HG03108 (cell line): ENCODE results near the gene DIP2A.
"Not testable (repeated sequence)": the region's sequence is repeated elsewhere in the genome, so short reads cannot be mapped to it uniquely, and the experiment has no call there.

Experiments used
- ATAC-seq: cut with Tn5 transposase; IDR thresholded peaks from one replicate; pipeline ENCODE4 v1.9.1; 2021; ENCODE audit warnings: moderate library complexity; ENCODE audit not compliant: unreplicated experiment

DIP2A gene

DNA sequence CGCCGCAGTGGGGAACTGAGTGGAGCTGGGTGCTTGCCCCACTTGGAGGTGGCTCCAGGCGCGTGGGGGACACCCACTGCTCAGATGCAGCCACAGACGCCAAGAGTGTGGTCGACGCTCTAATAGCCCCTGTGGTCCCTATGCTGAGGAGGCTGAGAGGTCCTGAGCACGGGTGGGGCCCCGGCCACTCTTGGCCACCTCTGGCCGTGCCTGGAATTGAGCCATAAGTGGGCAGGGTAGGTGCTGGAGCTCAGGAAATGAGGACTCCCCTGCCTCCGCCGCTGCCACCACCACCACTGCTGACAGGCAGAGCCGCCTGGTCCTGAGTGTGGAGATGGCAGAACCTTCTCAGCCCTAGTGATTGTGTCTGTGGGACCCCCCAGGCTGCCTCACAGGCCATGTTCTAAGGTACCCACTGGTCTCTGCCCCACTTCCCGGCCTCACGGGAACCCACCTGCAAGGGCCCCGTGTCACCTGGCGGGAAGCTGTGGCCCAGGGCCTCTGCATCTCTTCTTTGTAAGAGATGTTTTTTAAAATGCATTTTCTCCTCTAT is 34.6 kb upstream of the DIP2A start:
- ATAC-seq = no peak

- ATAC-seq = no peak
Measured at GRCh38 chr21:46424621-46425020, 34.1 kb upstream of the DIP2A start.

GRCh38 chr21:46425041-46425440 is 33.6 kb upstream of the DIP2A start:
- ATAC-seq = no peak

- no peak for ATAC-seq
Measured at GRCh38 chr21:46425571-46425970, 33.1 kb upstream of the DIP2A start.

GRCh38 chr21:46426313-46427046 is 32.2 kb upstream of the DIP2A start:
- ATAC-seq = no peak

DNA sequence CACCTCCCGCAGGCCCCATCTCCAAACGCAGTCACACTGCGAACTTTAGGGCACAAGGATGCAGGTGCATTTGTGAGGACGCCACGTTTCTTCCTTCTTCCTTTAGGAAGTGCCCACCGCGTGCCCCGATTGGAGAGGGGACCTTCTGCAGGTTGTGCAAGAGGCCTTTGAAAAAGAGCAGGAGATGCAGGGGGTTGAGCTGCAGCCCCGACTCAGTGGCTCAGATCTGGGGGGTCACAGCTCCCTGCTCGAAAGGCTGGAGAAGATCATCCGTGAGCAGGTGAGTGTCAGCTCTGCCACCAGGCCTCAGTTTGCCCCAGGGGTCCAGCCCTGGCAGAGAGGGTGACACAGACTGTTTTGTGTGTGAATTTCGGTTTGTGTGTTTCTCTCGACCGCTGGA is 31.2 kb upstream of the DIP2A start:
- no peak for ATAC-seq

DNA sequence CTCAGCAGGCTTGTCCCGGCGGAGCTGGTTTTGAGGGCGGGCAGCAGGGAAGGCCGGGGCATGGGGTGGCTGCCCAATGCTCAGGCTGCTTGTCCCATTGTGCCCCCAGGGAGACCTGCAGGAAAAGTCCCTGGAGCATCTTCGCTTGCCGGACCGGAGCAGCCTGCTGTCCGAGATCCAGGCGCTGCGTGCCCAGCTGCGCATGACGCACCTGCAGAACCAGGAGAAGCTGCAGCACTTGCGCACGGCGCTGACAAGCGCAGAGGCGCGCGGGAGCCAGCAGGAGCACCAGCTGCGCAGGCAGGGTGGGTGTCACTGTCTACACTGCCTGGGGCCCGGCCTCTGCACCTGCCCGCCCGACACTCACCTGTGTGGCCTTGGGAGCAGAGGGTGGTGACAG is 30.4 kb upstream of the DIP2A start:
- ATAC-seq = no peak

DNA sequence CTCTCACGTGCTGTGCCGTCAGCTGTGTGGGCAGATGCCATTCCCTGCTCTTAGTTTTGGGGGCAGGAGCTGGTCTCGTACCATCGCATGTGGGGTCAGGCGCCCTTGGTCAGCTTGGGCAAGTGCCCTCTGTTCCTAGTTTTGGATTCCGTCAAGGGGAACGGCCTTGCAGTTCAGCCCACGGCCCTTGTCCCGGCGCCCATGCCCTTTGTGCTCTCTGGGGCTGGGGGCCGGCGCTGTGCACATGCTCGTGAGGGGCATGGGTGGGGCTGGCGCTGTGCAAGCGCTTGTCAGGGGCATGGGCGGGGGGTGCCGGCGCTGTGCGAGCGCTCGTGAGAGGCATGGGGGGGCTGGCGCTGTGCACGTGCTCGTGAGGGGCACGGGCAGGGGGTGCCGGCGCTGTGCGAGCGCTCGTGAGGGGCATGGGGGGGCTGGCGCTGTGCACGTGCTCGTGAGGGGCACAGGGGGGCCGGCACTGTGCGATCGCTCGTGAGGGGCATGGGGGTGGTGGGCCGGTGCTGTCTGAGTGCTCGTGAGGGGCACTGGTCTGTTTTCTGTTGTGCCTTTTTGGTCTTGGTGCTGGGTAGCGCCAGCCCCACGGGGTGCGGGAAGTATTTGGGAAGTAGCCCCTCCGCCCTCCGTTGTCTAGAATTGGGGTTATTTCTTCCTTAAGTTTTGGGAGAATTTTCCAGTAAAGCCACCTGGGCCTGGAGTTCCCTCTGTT is 29.5 kb upstream of the DIP2A start:
- ATAC-seq = no peak

DNA sequence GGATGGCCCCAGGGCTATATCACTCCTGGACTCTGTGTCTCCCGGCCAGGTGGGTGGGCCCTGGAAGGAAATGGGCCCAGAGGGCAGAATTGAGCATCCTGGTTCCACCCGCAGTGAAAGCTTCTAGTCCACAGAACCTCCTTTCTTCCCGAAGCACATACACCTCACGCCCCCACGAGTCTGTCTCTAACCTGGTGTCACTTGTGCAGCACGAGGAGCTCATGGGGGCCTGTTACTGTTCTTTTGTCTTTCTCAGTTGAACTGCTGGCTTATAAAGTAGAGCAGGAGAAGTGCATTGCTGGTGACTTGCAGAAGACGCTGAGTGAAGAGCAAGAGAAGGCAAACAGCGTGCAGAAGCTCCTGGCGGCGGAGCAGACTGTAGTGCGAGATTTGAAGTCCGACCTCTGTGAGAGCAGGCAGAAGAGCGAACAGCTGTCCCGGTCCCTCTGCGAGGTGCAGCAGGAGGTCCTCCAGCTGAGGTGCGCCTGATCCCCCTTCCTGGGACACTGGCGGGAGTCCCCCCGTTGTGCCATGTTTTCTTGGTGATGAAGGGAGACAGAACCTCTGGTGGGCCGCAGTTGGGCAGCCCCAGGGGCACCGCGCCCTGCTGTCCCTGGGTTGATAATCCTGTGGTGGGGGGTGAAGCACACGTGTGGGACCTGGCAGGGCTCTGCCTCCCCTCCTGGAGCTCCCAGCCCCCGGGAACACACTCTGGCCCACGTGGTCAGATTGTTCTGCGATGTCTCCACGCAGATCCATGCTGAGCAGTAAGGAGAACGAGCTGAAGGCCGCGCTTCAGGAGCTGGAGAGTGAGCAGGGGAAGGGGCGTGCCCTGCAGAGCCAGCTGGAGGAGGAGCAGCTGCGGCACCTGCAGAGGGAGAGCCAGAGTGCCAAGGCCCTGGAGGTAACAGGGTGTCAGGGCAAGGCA is 28.7 kb upstream of the DIP2A start:
- ATAC-seq = no peak

- ATAC-seq = no peak
Measured at GRCh38 chr21:46431448-46431847, 27.2 kb upstream of the DIP2A start.

GRCh38 chr21:46431884-46432488 is 26.7 kb upstream of the DIP2A start:
- no peak for ATAC-seq

DNA sequence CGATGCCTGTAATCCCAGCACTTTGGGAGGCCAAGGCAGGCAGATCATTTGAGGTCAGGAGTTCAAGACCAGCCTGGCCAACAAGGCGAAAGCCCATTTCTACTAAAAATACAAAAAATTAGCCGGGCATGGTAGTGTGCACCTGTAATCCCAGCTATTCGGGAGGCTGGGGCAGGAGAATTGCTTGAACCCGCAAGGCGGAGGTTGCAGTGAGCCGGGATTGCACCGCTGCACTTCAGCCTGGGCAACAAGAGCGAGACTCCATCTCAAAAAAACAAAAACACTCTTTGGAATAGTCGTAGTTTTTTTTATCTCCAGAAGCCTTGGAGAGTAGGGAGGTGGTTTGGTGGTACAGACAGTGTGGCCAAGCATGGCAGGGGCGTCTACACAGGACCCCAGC is 25.6 kb upstream of the DIP2A start:
- ATAC-seq = not testable (repeated sequence)

GRCh38 chr21:46434322-46434958 is 24.3 kb upstream of the DIP2A start:
- no peak for ATAC-seq

GRCh38 chr21:46435786-46436227 is 22.9 kb upstream of the DIP2A start:
- no peak for ATAC-seq

DNA sequence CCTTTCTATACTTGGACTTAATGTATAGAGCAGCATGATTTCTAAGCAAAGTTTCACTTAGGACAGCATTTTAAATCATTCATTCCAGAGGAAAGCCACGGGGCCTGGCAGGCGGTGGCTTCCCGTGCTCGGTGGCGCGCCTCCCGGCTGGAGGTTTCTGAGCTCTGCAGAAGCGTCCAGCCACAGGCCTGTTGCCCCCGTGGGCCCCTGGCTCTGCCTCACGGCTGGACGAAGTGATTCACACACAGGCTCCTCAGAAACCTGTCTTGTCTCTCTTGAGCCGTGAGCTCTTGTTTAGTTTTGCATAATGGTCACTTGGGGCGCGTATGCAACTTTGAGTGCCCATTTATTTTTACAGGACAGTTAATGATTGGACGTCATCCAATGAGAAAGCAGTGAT is 22.1 kb upstream of the DIP2A start:
- no peak for ATAC-seq

GRCh38 chr21:46437096-46437498 is 21.6 kb upstream of the DIP2A start:
- no peak for ATAC-seq

DNA sequence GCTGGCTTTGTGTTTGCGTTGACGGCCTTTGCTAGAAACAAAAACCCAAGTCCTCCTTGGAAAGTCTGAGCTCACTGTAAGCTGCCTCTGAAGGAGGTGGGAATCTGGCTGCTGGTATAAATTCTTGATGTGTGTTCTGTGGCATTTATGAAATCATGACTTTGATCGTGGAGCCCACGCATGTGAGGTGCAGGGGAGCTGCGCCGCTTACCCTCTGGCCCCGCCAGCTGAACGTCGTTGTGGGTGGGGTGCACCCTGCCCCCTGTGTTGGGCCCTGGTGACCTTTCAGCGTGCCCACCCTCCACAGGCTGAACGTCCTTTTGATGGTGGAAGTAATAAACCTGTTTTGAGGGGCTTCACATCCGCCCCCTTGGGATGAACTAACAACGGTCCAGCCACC is 21.2 kb upstream of the DIP2A start:
- ATAC-seq = no peak

DNA sequence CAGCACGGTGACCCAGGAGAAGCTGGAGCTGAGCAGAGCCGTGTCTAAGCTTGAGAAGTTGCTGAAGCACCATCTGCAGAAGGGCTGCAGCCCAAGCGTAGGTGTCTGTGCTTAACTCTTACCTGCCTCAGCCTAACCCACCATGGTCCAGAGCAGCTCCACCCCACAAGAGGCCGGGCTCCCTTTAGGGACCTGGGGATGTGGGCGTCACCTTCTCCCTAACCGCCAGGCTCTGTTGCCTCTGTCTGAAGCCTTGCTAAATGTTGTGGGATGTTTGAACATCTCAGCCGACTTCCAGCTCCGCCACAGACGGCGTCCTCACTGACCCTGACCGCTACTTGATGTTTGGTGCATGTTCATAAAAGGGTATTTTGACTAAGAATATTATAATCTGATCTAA is 20.4 kb upstream of the DIP2A start:
- no peak for ATAC-seq

DNA sequence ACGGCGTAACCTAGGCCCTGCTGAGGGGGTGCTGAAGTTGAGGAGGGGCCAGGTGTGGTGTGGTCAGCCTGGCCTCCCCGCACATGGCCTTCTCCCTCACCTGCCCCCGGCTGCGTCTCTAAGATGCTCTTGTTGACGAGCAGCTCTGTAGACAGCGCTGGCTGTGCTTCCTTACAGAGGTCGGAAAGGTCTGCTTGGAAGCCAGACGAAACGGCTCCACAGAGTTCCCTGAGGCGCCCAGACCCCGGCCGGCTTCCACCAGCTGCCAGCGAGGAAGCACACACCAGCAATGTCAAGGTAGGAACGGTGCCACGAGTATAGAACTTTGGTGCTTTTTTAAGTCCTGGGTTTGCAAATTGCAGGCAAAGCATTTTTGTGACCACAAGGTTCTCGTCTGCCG is 18.8 kb upstream of the DIP2A start:
- no peak for ATAC-seq

GRCh38 chr21:46441331-46441730 is 17.4 kb upstream of the DIP2A start:
- ATAC-seq = no peak
